Liver (tissue), 9 donors: ENCODE measurements around the gene CGN. TPM values are rescaled to one million over a fixed set of nuclear protein-coding genes. Genes with fewer than 3 reads are reported as not detected.

ENCODE experiments used
- DNase-seq: peaks from one replicate; pipeline ENCODE4 v3.0.0-alpha.2; 2017; ENCODE audit warnings: low spot score
- H3K27ac ChIP-seq, 2 donors: one replicate each; pipeline ENCODE4 v1.7.0; 2013; ENCODE audit warnings: inconsistent platforms in 2 of 2, low read length in 2 of 2, control low read depth in 1 of 2, low read depth in 1 of 2, mild to moderate bottlenecking in 1 of 2
- H3K27me3 ChIP-seq, 4 donors: one replicate each; pipeline versions ENCODE4 v1.6.1 to v1.7.0; 2013; ENCODE audit warnings: low read length in 3 of 4, inconsistent platforms in 1 of 4, mild to moderate bottlenecking in 1 of 4, moderate library complexity in 1 of 4; ENCODE audit not compliant: control insufficient read depth in 4 of 4, insufficient read depth in 4 of 4
- H3K36me3 ChIP-seq, 4 donors: one replicate each; pipeline versions ENCODE4 v1.6.1 to v1.7.0; 2013; ENCODE audit warnings: low read length in 3 of 4, mild to moderate bottlenecking in 3 of 4, low read depth in 1 of 4, moderate library complexity in 1 of 4; ENCODE audit not compliant: control insufficient read depth in 4 of 4, insufficient read depth in 3 of 4
- H3K4me1 ChIP-seq, 4 donors: one replicate each; pipeline versions ENCODE4 v1.6.1 to v1.7.0; 2013; ENCODE audit warnings: low read length in 3 of 4, mild to moderate bottlenecking in 3 of 4, moderate library complexity in 1 of 4; ENCODE audit not compliant: control insufficient read depth in 4 of 4, insufficient read depth in 4 of 4
- H3K4me3 ChIP-seq, 3 donors: one replicate each; pipeline versions ENCODE4 v1.6.1 to v1.7.0; 2013; ENCODE audit warnings: low read length in 3 of 3, control low read depth in 1 of 3, low read depth in 1 of 3, mild to moderate bottlenecking in 1 of 3
- H3K9ac ChIP-seq, 2 donors: one replicate each; pipeline ENCODE4 v1.7.0; 2013; ENCODE audit warnings: low read length in 2 of 2, mild to moderate bottlenecking in 2 of 2, moderate library complexity in 2 of 2, control low read depth in 1 of 2, low read depth in 1 of 2
- H3K9me3 ChIP-seq, 4 donors: one replicate each; pipeline versions ENCODE4 v1.6.1 to v1.7.0; 2013; ENCODE audit warnings: low read length in 3 of 4; ENCODE audit not compliant: control insufficient read depth in 4 of 4
- EGR1 ChIP-seq, 2 donors: IDR thresholded peaks; 2 replicates each; pipeline ENCODE4 v1.6.1; 2016 to 2018; ENCODE audit warnings: antibody characterized with exemption in 2 of 2, low read depth in 2 of 2
- FOXA1 ChIP-seq: IDR thresholded peaks from 2 replicates; pipeline ENCODE4 v1.6.1; 2016; ENCODE audit warnings: antibody characterized with exemption
- FOXA2 ChIP-seq: IDR thresholded peaks from 2 replicates; pipeline ENCODE4 v1.6.1; 2016; ENCODE audit warnings: antibody characterized with exemption
- GABPA ChIP-seq, 2 donors: IDR thresholded peaks in 1 of 2; conservative IDR thresholded peaks in 1 of 2; 2 replicates each; pipeline ENCODE4 v1.6.1; 2016; ENCODE audit warnings: antibody characterized with exemption in 2 of 2, mild to moderate bottlenecking in 1 of 2, moderate library complexity in 1 of 2
- HNF4A ChIP-seq, 2 donors: conservative IDR thresholded peaks; 2 replicates each; pipeline ENCODE4 v1.6.1; 2016; ENCODE audit warnings: antibody characterized with exemption in 2 of 2, mild to moderate bottlenecking in 2 of 2
- HNF4G ChIP-seq: IDR thresholded peaks from 2 replicates; pipeline ENCODE4 v1.6.1; 2016; ENCODE audit warnings: antibody characterized with exemption
- JUND ChIP-seq, 2 donors: IDR thresholded peaks; 2 replicates each; pipeline ENCODE4 v1.6.1; 2016; ENCODE audit warnings: antibody characterized with exemption in 2 of 2
- MAX ChIP-seq: IDR thresholded peaks from 2 replicates; pipeline ENCODE4 v1.6.1; 2016; ENCODE audit warnings: antibody characterized with exemption
- NR2F2 ChIP-seq: IDR thresholded peaks from 2 replicates; pipeline ENCODE4 v1.6.1; 2016; ENCODE audit warnings: antibody characterized with exemption
- RAD21 ChIP-seq, 2 donors: IDR thresholded peaks; 2 replicates each; pipeline ENCODE4 v1.6.1; 2016; ENCODE audit warnings: antibody characterized with exemption in 2 of 2, mild to moderate bottlenecking in 2 of 2
- RXRA ChIP-seq, 2 donors: IDR thresholded peaks; 2 replicates each; pipeline ENCODE4 v1.6.1; 2017 to 2018; ENCODE audit warnings: antibody characterized with exemption in 2 of 2, mild to moderate bottlenecking in 1 of 2
- SP1 ChIP-seq: IDR thresholded peaks from 2 replicates; pipeline ENCODE4 v1.6.1; 2018; ENCODE audit warnings: antibody characterized with exemption, mild to moderate bottlenecking
- TAF1 ChIP-seq: conservative IDR thresholded peaks from 2 replicates; pipeline ENCODE4 v1.6.1; 2016; ENCODE audit warnings: antibody characterized with exemption, mild to moderate bottlenecking
- YY1 ChIP-seq: IDR thresholded peaks from 2 replicates; pipeline ENCODE4 v1.6.1; 2016; ENCODE audit warnings: antibody characterized with exemption, mild to moderate bottlenecking
- WGBS: extraction: QIAGEN DNeasy Blood & Tissue Kit; methylation state at CpG from one replicate; pipeline ENCODE4 v1.1.7; 2013; 5-methylcytosine and 5-hydroxymethylcytosine counted together
- polyA plus RNA-seq, 2 donors: library from polyadenylated mRNA; stranded (reverse) in 1 of 2; unstranded in 1 of 2; fragments of 200-250 nt in 1 of 2; fragments of >200 nt in 1 of 2; fragmentation: Nextera tagmentation in 1 of 2; extraction: Ambion mirVana in 1 of 2; gene quantifications; one replicate each; pipeline versions ENCODE4 v1.2.1 to v1.2.3, GENCODE V29; 2013 to 2015
- total RNA-seq, 2 donors: library from RNA; depleted of rRNA; stranded (reverse); fragments of >200 nt; gene quantifications; one replicate each; pipeline ENCODE4 v1.2.3, GENCODE V29; 2014
- TF ChIP-seq, protein P1 (sequence below): IDR thresholded peaks from 2 replicates; pipeline ENCODE4 v1.6.1; 2016; ENCODE audit warnings: antibody characterized with exemption
- TF ChIP-seq, protein P2 (sequence below): fragments of 150-350 bp; IDR thresholded peaks from 2 replicates; pipeline ENCODE4 v1.5.1; 2017; ENCODE audit warnings: improper control_type of control experiment, low read depth, low read length; ENCODE audit not compliant: missing input control
- TF ChIP-seq, protein P3 (sequence below): IDR thresholded peaks from 2 replicates; pipeline ENCODE4 v1.6.1; 2016; ENCODE audit warnings: antibody characterized with exemption, mild to moderate bottlenecking
- TF ChIP-seq, protein P4 (sequence below): IDR thresholded peaks from 2 replicates; pipeline ENCODE4 v1.6.1; 2016; ENCODE audit warnings: antibody characterized with exemption
- donor health status: healthy.
- donor health status: healthy.
- donor health status: healthy.
- donor health status: healthy.
- donor health status: healthy.

Gene CGN
- total and polyA plus RNA-seq, 4 donors, result 16.9 to 48.9 (median 19.4) TPM

GRCh38 chr1:151568626-151569088, 57.5 kb downstream of the CGN start:
- WGBS, result 78% methylated on average over 3 of the region's 3 CpGs
- Histone ChIP-seq H3K9me3 (no peaks in the 10 kb centered on the region), H3K4me3 (no peak overlapping the region), H3K27me3 (no peaks in the 10 kb centered on the region), H3K36me3 (peaks cover 0 to 11% (median 5%) of the 10 kb centered on the region in 4 donors), H3K27ac (no peak overlapping the region), H3K9ac (no peak overlapping the region), H3K4me1 (peaks cover 0 to 12% (median 6%) of the 10 kb centered on the region in 4 donors)
- no peak for DNase-seq
- no peak for TF ChIP-seq FOXA2
- no peak for TF ChIP-seq EGR1 (IDR thresholded peaks at IDR 0.05; ENCODE audit: low read depth in 2 of 2)
- TF ChIP-seq, protein P1, sequence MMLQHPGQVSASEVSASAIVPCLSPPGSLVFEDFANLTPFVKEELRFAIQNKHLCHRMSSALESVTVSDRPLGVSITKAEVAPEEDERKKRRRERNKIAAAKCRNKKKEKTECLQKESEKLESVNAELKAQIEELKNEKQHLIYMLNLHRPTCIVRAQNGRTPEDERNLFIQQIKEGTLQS, result no peak
- TF ChIP-seq, protein P2, sequence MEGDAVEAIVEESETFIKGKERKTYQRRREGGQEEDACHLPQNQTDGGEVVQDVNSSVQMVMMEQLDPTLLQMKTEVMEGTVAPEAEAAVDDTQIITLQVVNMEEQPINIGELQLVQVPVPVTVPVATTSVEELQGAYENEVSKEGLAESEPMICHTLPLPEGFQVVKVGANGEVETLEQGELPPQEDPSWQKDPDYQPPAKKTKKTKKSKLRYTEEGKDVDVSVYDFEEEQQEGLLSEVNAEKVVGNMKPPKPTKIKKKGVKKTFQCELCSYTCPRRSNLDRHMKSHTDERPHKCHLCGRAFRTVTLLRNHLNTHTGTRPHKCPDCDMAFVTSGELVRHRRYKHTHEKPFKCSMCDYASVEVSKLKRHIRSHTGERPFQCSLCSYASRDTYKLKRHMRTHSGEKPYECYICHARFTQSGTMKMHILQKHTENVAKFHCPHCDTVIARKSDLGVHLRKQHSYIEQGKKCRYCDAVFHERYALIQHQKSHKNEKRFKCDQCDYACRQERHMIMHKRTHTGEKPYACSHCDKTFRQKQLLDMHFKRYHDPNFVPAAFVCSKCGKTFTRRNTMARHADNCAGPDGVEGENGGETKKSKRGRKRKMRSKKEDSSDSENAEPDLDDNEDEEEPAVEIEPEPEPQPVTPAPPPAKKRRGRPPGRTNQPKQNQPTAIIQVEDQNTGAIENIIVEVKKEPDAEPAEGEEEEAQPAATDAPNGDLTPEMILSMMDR, result no peak
- no peak for TF ChIP-seq JUND (IDR thresholded peaks at IDR 0.05)
- TF ChIP-seq RAD21 (IDR thresholded peaks at IDR 0.05), result no peak
- TF ChIP-seq SP1, result no peak
- no peak for TF ChIP-seq FOXA1
- no peak for TF ChIP-seq HNF4G
- TF ChIP-seq RXRA (IDR thresholded peaks at IDR 0.05), result no peak
- no peak for TF ChIP-seq GABPA (IDR thresholded peaks at IDR 0.05 in 1 of 2, conservative IDR thresholded peaks at IDR 0.05 in 1 of 2)
- TF ChIP-seq MAX, result no peak
- TF ChIP-seq, protein P3, sequence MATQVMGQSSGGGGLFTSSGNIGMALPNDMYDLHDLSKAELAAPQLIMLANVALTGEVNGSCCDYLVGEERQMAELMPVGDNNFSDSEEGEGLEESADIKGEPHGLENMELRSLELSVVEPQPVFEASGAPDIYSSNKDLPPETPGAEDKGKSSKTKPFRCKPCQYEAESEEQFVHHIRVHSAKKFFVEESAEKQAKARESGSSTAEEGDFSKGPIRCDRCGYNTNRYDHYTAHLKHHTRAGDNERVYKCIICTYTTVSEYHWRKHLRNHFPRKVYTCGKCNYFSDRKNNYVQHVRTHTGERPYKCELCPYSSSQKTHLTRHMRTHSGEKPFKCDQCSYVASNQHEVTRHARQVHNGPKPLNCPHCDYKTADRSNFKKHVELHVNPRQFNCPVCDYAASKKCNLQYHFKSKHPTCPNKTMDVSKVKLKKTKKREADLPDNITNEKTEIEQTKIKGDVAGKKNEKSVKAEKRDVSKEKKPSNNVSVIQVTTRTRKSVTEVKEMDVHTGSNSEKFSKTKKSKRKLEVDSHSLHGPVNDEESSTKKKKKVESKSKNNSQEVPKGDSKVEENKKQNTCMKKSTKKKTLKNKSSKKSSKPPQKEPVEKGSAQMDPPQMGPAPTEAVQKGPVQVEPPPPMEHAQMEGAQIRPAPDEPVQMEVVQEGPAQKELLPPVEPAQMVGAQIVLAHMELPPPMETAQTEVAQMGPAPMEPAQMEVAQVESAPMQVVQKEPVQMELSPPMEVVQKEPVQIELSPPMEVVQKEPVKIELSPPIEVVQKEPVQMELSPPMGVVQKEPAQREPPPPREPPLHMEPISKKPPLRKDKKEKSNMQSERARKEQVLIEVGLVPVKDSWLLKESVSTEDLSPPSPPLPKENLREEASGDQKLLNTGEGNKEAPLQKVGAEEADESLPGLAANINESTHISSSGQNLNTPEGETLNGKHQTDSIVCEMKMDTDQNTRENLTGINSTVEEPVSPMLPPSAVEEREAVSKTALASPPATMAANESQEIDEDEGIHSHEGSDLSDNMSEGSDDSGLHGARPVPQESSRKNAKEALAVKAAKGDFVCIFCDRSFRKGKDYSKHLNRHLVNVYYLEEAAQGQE, result no peak
- TF ChIP-seq HNF4A (conservative IDR thresholded peaks at IDR 0.05), result no peak
- TF ChIP-seq YY1, result no peak
- no peak for TF ChIP-seq TAF1
- TF ChIP-seq NR2F2, result no peak
- TF ChIP-seq, protein P4, sequence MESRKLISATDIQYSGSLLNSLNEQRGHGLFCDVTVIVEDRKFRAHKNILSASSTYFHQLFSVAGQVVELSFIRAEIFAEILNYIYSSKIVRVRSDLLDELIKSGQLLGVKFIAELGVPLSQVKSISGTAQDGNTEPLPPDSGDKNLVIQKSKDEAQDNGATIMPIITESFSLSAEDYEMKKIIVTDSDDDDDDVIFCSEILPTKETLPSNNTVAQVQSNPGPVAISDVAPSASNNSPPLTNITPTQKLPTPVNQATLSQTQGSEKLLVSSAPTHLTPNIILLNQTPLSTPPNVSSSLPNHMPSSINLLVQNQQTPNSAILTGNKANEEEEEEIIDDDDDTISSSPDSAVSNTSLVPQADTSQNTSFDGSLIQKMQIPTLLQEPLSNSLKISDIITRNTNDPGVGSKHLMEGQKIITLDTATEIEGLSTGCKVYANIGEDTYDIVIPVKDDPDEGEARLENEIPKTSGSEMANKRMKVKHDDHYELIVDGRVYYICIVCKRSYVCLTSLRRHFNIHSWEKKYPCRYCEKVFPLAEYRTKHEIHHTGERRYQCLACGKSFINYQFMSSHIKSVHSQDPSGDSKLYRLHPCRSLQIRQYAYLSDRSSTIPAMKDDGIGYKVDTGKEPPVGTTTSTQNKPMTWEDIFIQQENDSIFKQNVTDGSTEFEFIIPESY, result no peak
